ENCODE results near the gene ZBTB8B.

Gene ZBTB8B

DNA sequence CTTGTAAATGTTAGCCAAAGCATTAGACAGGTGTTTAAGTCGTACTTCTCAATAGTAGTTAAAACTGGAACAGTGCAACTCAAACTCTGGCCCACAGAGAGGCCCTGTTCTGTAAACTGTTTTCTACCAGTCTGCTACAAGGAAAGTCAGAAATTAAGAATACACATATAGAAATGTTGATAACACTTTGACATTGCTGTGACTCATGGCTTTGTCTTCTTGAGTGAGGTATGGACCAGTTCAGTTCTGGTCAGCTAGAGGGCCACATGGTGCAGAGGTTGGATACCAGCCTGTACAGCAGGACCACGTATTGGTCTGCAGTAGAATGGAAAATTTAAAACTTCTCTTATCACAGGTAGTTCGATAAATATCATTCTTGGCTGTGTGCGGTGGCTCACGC lies 22.3 kb downstream of the ZBTB8B start:
- H3K36me3 Mint-ChIP-seq: no peaks in the 10 kb centered on the region
- no peaks in the 10 kb centered on the region for H3K9me3 Mint-ChIP-seq
- no peaks in the 10 kb centered on the region for H3K4me1 Mint-ChIP-seq
- peaks cover 6% of the 10 kb centered on the region for H3K27me3 Mint-ChIP-seq
- H3K4me3 Mint-ChIP-seq: no peak overlapping the region
- H3K27ac Mint-ChIP-seq: no peak overlapping the region

DNA sequence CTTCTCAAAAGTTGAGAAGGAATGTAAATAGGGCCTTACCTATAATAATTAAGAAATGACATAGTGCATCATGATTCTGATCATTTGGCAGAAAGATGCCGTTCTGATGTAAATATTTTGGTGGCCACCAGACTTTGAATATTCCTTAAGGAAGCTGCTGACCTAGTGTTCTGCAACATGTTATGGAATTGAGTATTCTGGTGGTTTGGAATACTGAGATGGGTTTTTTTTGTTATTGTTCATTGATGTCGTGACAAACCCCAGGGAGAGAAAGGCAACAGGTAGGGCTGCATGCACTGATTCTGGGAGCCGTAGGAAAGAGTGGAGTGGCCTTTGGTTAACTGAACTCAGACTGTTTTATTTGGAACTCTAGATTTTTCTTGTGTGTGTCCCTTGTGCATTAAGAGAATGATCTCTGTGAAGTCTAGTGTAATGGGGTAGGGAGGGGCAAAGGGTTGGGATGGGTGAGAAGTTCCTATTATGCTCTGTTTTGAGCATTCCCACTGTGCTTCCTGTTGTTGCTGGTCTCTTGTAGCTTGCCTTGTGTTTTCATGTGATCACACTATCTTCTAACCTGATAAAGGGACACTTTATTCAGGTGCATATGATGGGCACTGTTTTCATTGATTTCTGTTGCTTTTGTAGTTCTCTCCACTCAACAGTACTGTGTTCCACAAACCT lies 25.0 kb downstream of the ZBTB8B start:
- no peaks in the 10 kb centered on the region for H3K36me3 Mint-ChIP-seq
- no peak overlapping the region for H3K27ac Mint-ChIP-seq
- no peaks in the 10 kb centered on the region for H3K9me3 Mint-ChIP-seq
- peaks cover 4% of the 10 kb centered on the region for H3K27me3 Mint-ChIP-seq
- H3K4me3 Mint-ChIP-seq: no peak overlapping the region
- no peaks in the 10 kb centered on the region for H3K4me1 Mint-ChIP-seq

DNA sequence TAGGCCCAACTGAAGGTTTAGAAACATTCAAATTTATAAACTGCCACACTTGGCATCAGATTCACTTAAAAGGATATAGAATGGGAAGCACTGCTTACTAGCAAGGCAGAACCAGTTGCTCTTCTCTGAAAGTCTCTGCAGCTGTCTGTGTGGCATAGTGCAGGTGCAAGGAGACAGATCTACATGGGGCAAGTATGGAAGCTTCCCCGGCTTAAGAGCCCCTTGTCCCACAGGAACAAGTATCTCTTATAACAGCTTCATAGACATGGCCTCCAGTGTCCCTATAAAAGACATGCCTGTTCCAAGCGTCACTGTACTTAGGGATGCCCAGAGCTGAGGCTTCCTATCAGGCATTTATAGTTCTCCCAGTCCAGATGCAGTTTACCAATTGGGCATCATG lies 26.5 kb downstream of the ZBTB8B start:
- no peak overlapping the region for H3K4me3 Mint-ChIP-seq
- H3K4me1 Mint-ChIP-seq: no peaks in the 10 kb centered on the region
- no peaks in the 10 kb centered on the region for H3K9me3 Mint-ChIP-seq
- no peaks in the 10 kb centered on the region for H3K36me3 Mint-ChIP-seq
- peaks cover 5% of the 10 kb centered on the region for H3K27me3 Mint-ChIP-seq
- H3K27ac Mint-ChIP-seq: no peak overlapping the region

DNA sequence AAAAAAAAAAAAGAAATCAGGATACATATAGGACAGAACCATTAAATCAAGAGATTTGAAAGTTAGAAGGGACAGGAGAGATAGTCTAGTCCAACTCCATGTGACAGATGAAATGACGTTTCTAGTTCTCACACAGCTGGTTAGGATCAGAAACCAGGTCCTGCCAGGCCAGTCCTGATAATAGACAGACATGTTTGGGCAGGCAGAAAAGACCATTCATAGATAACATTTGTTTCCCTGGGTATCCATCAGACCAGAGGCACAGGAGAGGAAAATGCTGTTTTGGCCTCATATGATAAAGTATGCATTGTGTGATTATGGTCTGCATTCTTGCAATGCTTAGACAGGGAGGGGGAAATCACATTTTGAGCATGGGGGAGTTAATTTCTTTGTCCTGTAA lies 29.3 kb downstream of the ZBTB8B start:
- Mint-ChIP-seq H3K9me3 (no peaks in the 10 kb centered on the region), H3K36me3 (no peaks in the 10 kb centered on the region), H3K4me1 (no peaks in the 10 kb centered on the region), H3K27me3 (peaks cover 16% of the 10 kb centered on the region), H3K4me3 (no peak overlapping the region), H3K27ac (no peak overlapping the region)

DNA sequence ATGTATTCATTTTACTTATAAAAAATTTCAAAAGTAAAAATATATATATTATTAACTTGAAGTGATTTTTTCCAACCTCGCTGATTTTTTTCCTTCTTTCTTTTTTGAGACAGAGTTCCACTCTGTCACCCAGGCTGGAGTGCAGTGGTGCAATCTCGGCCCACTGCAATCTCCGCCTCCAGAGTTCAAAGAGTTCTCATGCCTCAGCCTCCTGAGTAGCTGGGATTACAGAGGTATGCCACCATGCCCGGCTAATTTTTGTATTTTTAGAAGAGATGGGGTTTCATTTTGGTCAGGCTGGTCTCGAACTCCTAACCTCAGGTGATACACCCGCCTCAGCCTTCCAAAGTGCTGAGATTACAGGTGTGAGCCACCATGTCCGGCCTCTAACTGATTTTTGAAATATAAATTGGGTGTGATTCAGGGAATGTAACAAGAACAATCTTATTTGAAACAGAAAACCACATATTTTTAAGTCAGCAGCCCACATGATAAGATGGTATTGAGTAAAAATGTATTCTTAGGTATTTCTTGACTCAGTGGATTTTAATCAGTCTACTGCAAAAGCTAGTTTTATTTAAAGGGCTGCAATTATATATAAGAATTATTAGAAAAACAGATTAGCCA lies 30.0 kb downstream of the ZBTB8B start:
- H3K9me3 Mint-ChIP-seq: no peaks in the 10 kb centered on the region
- H3K36me3 Mint-ChIP-seq: no peaks in the 10 kb centered on the region
- H3K4me1 Mint-ChIP-seq: no peaks in the 10 kb centered on the region
- no peak overlapping the region for H3K27ac Mint-ChIP-seq
- H3K27me3 Mint-ChIP-seq: peaks cover 19% of the 10 kb centered on the region
- no peak overlapping the region for H3K4me3 Mint-ChIP-seq

DNA sequence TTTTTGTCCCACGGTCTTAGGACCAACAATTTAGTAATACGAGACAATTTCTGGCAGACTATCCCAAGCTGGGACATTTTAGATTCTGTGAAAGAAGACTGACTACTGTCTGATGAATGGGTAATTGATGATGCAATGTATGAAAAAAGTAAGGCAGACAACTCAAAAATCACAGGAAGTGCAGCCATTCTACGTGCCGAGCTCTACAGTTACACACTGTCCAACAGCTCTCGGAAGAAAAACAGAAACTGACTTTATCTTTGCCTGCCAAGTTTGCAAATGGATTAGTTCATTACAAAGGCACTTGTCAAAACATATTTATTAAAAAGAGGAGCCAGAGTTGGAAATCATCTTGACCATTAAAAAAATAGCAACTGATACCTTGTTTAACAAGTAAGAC lies 31.3 kb downstream of the ZBTB8B start:
- H3K4me1 Mint-ChIP-seq: no peaks in the 10 kb centered on the region
- no peaks in the 10 kb centered on the region for H3K36me3 Mint-ChIP-seq
- no peaks in the 10 kb centered on the region for H3K9me3 Mint-ChIP-seq
- no peak overlapping the region for H3K4me3 Mint-ChIP-seq
- peaks cover 24% of the 10 kb centered on the region for H3K27me3 Mint-ChIP-seq
- no peak overlapping the region for H3K27ac Mint-ChIP-seq

DNA sequence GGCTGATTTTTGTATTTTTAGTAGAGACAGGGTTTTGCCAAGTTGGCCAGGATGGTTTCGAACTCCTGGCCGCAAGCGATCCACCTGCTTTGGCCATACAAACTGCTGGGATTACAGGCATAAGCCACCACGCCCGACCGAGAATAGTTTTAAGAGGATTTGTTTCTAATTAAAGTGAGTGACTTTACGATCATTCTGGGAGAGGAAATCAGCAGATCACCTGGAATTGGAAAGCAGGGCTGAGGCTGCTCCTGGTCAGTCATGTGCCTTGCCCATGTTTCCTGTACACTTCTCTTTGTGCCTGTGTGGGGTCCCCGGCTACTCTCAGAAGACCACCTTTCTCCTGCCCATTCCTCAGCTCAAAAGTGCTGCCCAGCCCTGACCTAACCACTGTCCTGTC lies 33.9 kb downstream of the ZBTB8B start:
- Mint-ChIP-seq H3K9me3 (no peaks in the 10 kb centered on the region), H3K36me3 (no peaks in the 10 kb centered on the region), H3K4me1 (no peaks in the 10 kb centered on the region), H3K27ac (no peak overlapping the region), H3K4me3 (peak overlapping the region; percentile 71), H3K27me3 (peaks cover 33% of the 10 kb centered on the region)

DNA sequence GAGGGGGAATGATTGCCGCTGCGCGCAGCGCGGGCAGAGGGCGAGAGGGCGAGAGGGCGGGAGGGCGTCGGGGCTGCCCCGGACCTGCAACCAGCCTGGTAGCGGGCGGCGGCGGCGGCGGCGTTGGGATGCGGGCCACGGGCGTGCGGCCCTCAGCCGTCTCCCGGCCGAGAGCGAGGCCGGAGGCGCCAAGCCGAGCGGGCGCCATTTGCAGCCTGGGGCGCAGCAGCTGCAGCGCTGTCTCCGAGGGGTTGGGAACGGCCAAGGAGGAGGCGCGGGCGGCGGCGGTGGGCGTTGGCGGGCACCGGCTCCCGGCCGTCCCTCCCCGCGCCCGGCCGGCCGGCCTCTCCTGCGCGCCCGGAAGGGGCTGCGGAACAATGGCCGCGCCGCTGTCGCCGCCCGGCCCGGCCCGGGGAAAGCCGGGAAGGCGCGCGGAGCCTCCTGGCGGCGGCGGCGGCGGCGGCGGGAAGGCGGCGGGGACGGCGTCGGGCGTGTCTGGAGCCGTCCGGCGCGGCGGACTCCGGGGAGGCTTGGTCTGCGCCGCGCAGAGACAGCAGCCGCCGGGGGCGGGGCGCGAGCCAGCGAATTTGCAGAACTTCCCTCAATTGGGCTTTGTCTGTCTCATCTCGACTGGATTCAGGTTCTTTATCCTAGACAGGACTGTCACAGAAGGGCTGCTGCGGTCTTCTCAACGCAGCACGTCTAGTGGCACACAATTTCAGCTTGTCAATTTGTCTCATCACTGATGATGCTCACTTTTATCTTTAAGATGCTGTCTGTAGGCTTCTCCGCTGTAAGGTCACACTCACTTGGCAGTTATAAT lies 35.7 kb downstream of the ZBTB8B start:
- H3K27me3 Mint-ChIP-seq: peaks cover 39% of the 10 kb centered on the region

DNA sequence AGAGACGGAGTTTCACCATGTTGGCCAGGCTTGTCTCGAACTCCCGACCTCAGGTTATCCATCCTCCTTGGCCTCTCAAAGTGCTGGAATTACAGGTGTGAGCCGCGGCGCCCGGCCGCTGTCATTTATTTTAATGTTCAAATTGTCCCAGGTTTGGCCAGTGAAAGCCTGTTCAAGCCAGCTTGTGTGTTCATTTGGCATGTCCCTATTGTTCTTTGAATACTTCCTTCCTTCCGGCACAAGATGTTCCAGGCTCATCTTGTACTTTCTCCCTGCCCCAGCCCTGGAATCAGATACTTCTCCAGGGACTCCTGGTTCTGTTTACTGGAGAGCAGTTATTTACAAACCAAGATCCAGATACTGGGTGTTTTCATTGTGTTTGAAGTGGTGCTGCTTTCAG lies 37.0 kb downstream of the ZBTB8B start:
- no peak overlapping the region for H3K27ac Mint-ChIP-seq
- H3K36me3 Mint-ChIP-seq: no peaks in the 10 kb centered on the region
- H3K27me3 Mint-ChIP-seq: peaks cover 35% of the 10 kb centered on the region
- H3K9me3 Mint-ChIP-seq: no peaks in the 10 kb centered on the region
- peak overlapping the region; percentile 17 for H3K4me3 Mint-ChIP-seq
- H3K4me1 Mint-ChIP-seq: no peaks in the 10 kb centered on the region

More for the DNA sequence above, 35.7 kb downstream of the ZBTB8B start:
- Mint-ChIP-seq H3K9me3 (no peaks in the 10 kb centered on the region), H3K36me3 (no peaks in the 10 kb centered on the region), H3K4me1 (no peaks in the 10 kb centered on the region), H3K27ac (no peak overlapping the region), H3K4me3 (peak overlapping the region; percentile 79)

DNA sequence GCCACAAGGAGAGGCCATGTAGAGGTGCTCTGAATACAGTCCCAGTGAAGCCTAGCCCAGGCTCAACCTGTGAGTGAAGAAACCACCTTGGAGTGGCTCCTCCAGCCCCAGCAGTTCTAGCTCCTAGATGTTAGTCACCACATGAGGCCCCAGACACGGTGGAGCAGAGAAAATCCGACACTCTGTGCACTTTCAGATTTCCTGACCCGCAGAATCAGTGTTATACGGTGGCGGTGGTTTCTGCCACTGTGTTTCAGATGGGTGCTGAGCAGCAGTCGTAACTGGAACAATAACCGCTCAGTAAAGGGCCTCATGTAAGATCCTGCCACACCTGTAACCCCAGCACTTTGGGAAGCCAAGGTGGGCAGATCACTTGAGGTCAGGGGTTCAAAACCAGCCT lies 38.3 kb downstream of the ZBTB8B start:
- Mint-ChIP-seq H3K4me1 (no peaks in the 10 kb centered on the region), H3K4me3 (no peak overlapping the region), H3K27ac (no peak overlapping the region), H3K36me3 (no peaks in the 10 kb centered on the region), H3K9me3 (no peaks in the 10 kb centered on the region), H3K27me3 (peaks cover 30% of the 10 kb centered on the region)

DNA sequence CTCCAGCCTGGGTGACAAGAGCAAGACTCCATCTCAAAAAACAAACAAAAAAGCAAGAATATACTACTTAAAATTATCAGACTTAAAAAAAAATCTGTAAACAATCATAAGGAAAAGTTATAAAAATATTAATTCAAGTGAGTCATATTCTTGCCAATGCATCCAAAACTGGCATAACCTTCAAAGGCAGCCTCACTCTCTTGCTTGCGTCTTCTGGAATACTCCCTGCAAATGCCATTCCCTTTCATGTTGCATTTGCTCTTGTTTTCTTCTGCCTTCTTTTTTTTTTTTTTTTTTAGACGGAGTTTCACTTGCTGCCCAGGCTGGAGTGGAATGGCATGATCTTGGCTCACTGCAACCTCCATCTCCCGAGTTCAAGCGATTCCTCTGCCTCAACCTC lies 42.1 kb downstream of the ZBTB8B start:
- no peaks in the 10 kb centered on the region for H3K9me3 Mint-ChIP-seq
- H3K27me3 Mint-ChIP-seq: peaks cover 12% of the 10 kb centered on the region

DNA sequence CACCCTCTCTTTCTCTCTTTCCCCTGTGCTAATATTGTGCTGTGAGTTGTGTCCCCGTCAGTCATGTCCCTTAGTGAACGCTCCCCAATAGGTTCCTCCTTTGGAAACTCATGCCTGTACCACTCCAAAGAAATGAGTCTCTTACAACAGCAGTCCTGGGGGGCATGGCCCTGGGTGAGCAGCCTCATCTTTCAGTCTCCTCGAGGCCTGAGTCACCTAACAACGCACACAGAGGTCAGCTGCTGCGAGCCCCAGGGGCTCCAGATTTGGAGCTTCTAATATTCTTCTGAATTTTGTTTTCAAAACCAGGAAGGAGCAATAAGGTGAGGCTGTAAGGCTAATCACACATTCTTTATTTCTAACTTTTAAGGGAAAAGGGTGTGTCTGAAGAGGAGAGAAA lies 43.9 kb downstream of the ZBTB8B start:
- H3K9me3 Mint-ChIP-seq: no peaks in the 10 kb centered on the region
- no peaks in the 10 kb centered on the region for H3K4me1 Mint-ChIP-seq
- no peak overlapping the region for H3K27ac Mint-ChIP-seq
- no peak overlapping the region for H3K4me3 Mint-ChIP-seq
- H3K36me3 Mint-ChIP-seq: no peaks in the 10 kb centered on the region
- peaks cover 9% of the 10 kb centered on the region for H3K27me3 Mint-ChIP-seq

More for the DNA sequence above, 42.1 kb downstream of the ZBTB8B start:
- Mint-ChIP-seq H3K4me1 (no peaks in the 10 kb centered on the region), H3K36me3 (no peaks in the 10 kb centered on the region), H3K4me3 (no peak overlapping the region), H3K27ac (no peak overlapping the region)

DNA sequence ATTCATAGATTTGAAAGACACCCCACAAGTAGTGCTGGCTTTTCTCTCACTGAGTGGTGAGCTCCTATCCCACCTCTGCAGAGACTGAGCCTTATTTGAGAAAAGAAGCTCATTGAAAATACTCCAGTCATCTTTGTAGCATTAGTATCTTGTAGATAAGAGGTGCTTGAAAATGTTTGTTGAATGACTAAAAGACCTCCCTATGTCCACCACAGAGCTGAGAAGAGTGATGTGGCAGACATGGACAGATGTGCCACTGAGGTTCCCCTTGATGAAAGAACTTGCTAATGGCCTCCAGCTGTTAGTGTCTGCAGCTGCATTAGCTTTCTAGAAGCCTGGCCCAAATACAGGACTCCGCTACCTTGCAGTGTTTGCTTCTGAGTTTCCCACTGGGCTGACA lies 45.1 kb downstream of the ZBTB8B start:
- Mint-ChIP-seq H3K27ac (no peak overlapping the region), H3K36me3 (no peaks in the 10 kb centered on the region), H3K27me3 (peaks cover 6% of the 10 kb centered on the region), H3K4me3 (no peak overlapping the region), H3K9me3 (no peaks in the 10 kb centered on the region), H3K4me1 (no peaks in the 10 kb centered on the region)

All from activated naive CD4-positive, alpha-beta T cell treated with anti-CD3 and anti-CD28 coated beads, Interleukin-2, amount 50 U/mL, for 24 hours (primary cell).